Neural cell (in vitro differentiated cells): ENCODE results near the gene ITGA1.

ENCODE experiments used
- RAD21 ChIP-seq: fragments of 450-650 bp; conservative IDR thresholded peaks from 2 replicates; pipeline ENCODE4 v1.6.1; 2014; ENCODE audit warnings: antibody characterized with exemption, mild to moderate bottlenecking, moderate library complexity
- SMC3 ChIP-seq: fragments of 450-650 bp; conservative IDR thresholded peaks from 2 replicates; pipeline ENCODE4 v1.6.1; 2014; ENCODE audit warnings: antibody characterized with exemption, mild to moderate bottlenecking, moderate library complexity; ENCODE audit not compliant: poor library complexity
- TF ChIP-seq, protein P1 (sequence below): fragments of 450-650 bp; IDR thresholded peaks from 2 replicates; pipeline ENCODE4 v1.5.1; 2014; ENCODE audit warnings: antibody characterized with exemption, mild to moderate bottlenecking, moderate library complexity; ENCODE audit not compliant: poor library complexity, severe bottlenecking

DNA sequence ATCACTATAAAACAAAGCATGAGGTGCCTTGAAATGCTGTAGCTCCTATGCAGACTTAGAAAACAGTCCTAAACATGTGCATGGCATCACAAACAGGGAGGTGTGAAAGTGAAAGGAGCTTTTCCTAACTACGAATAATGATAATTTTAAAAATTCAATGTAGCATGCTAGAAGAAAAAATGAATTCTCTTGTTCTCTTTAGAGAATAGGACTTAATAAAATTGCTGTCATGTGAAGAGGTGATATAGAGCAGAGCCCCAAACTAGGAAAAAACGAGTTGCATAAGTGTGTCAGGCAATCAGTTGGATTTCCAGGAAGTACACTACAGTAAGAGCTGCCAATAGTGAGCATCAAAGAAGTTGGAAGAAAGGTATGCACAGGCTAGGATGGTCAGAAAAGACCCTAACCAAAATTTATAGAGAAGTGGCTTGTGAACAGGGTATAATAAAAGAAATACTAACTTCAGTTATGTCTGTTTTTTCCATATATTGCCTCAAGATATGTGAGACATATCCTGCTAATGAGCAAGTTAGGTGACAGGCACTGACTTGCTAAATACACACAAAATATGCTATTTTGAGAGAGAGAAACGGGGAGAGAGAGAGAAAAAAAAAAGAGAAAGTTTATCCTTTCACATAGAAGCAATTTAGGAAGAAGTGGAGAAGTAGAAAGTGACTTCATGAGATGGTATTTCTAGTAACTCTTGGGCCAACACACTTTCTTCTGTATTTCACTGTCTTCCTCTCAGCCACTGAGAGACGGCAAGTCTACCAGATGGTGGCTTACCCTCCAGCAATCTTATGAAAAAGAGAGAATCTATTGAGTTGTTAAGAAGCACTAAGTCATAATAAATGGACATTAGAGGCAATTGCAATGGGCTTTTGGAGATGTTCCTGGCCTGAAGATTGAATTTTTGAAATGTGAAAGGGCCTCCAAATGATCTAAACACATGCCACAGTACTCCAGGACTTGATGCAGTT is 219.5 kb downstream of the ITGA1 start:
- TF ChIP-seq, protein P1, sequence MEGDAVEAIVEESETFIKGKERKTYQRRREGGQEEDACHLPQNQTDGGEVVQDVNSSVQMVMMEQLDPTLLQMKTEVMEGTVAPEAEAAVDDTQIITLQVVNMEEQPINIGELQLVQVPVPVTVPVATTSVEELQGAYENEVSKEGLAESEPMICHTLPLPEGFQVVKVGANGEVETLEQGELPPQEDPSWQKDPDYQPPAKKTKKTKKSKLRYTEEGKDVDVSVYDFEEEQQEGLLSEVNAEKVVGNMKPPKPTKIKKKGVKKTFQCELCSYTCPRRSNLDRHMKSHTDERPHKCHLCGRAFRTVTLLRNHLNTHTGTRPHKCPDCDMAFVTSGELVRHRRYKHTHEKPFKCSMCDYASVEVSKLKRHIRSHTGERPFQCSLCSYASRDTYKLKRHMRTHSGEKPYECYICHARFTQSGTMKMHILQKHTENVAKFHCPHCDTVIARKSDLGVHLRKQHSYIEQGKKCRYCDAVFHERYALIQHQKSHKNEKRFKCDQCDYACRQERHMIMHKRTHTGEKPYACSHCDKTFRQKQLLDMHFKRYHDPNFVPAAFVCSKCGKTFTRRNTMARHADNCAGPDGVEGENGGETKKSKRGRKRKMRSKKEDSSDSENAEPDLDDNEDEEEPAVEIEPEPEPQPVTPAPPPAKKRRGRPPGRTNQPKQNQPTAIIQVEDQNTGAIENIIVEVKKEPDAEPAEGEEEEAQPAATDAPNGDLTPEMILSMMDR: no peak
- no peak for TF ChIP-seq SMC3
- no peak for TF ChIP-seq RAD21
